Urinary bladder (tissue), 4 donors: ENCODE data around the gene PADI1. TPM values are rescaled to one million over a fixed set of nuclear protein-coding genes. Genes with fewer than 3 reads are reported as not detected.

Source experiments
- DNase-seq: peaks from one replicate; pipeline ENCODE4 v3.0.0-alpha.2; 2015; ENCODE audit errors: extremely low spot score
- H3K27ac ChIP-seq: one replicate; pipeline ENCODE4 v1.5.1; 2013; ENCODE audit warnings: low read depth, mild to moderate bottlenecking, moderate library complexity
- H3K36me3 ChIP-seq: one replicate; pipeline ENCODE4 v1.6.1; 2013; ENCODE audit warnings: mild to moderate bottlenecking, moderate library complexity; ENCODE audit not compliant: insufficient read depth
- H3K4me1 ChIP-seq: one replicate; pipeline ENCODE4 v1.6.1; 2013; ENCODE audit warnings: mild to moderate bottlenecking, moderate library complexity; ENCODE audit not compliant: insufficient read depth
- H3K4me3 ChIP-seq: one replicate; pipeline ENCODE4 v1.5.1; 2013; ENCODE audit warnings: low read depth, low read length
- WGBS: extraction: QIAGEN DNeasy Blood & Tissue Kit; methylation state at CpG from one replicate; pipeline ENCODE4 v1.1.7; 2013; 5-methylcytosine and 5-hydroxymethylcytosine counted together
- polyA plus RNA-seq: library from polyadenylated mRNA; stranded (reverse); fragments of 200-250 nt; gene quantifications from one replicate; pipeline ENCODE4 v1.2.3, GENCODE V29; 2013
- total RNA-seq: library from RNA; depleted of rRNA; stranded (reverse); fragments of >200 nt; gene quantifications from one replicate; pipeline ENCODE4 v1.2.3, GENCODE V29; 2014
- donor health status: healthy with polysubstance abuse.
- donor health status: healthy.

PADI1 gene
- total and polyA plus RNA-seq, 2 donors = 0.16 to 0.18 TPM

DNA sequence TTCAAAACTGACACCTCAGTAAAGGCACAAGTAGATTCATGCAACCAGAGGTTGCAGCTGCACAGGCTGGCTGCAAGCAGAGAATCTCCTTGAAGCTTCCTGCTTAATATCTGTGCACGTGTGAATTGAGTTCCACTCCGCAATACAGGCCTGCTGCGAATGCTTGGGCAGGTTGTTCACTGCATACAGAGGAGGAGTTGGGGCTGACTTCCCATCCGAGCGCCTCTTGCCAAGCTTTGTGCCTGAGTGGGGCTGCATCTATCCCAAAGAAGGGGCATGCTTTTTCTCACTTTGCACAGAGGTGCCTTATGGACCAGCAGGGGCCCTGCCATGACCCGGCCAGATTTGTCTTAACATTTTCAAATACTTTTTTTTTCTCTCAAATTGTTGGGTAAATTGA is 17.9 kb upstream of the PADI1 start:
- Histone ChIP-seq H3K36me3 (no peaks in the 10 kb centered on the region), H3K4me1 (no peaks in the 10 kb centered on the region), H3K27ac (no peak overlapping the region), H3K4me3 (no peak overlapping the region)
- no peak for DNase-seq
- 64% methylated on average over 6 of the region's 6 CpGs for WGBS

DNA sequence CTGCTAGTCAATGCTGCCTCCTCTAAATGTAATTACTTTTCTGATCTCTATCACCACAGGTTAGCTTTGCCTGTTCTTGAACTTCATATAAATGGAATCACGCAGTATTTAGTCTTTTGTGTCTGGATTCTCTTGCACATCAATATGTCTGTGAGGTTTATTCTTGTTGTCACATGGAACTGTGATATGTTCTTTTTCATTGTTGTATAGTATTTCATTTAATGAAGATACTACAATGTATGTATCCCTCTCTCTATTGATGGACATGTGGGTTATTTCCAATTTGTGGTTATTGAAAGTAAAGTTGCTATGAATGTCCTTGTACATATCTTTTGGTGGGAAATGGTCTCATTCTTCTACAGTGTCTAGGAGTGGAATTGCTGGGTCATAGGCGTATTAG is 16.7 kb upstream of the PADI1 start:
- no peak for DNase-seq
- WGBS = 93% methylated on average over 2 of the region's 2 CpGs
- Histone ChIP-seq H3K36me3 (no peaks in the 10 kb centered on the region), H3K4me3 (no peak overlapping the region), H3K4me1 (no peaks in the 10 kb centered on the region), H3K27ac (no peak overlapping the region)

DNA sequence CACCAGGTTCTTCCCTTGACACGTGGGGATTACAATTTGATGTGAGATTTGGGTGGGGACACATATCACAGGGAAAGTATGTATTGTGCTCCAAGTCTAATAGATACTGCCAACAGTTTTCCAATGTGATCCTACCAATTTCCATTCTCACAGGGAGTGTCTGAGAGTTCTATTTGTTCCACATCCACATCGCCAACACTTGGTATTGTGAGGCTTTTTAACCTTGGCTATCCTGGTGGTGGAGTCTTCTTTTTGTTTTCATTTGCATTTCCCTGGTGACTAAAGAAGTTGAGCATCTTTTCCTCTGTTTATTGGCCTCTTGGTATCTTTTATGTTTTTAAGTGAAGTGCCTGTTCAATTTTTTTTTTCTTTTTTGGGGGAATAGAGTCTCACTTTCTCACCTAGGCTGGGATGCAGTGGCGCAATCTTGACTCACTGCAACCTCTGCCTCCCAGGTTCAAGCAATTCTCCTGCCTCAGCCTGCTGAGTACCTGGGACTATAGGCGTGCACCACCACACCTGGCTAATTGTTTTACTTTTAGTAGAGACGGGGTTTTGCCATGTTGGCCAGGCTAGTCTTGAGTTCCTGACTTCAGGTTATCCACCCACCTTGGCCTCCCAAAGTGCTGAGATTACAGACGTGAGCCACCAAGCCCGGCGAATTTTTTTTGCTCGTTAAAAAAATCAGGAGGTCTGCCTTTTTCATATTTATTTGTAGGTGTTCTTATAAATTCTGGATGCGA is 15.9 kb upstream of the PADI1 start:
- H3K36me3 ChIP-seq = no peaks in the 10 kb centered on the region
- no peaks in the 10 kb centered on the region for H3K4me1 ChIP-seq
- WGBS = 94% methylated on average over 10 of the region's 10 CpGs
- no peak overlapping the region for H3K4me3 ChIP-seq
- H3K27ac ChIP-seq = no peak overlapping the region
- DNase-seq = no peak

DNA sequence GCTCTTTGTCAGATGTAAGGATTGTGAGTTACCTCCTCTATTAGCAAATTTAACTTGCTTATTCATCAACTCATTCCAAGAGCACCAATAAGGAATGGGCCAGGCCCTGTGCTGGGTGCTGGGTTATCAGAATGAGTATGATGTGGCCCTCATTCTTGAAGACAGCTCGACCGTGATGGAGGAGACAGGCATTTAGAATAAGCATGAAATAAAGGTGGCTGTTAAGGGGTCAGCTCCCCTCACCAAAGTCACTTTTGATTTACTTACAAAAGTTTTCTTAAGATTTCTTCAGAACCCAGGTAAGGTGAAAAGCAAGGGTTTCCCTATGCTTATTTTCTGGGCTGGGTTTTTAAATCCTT is 15.3 kb upstream of the PADI1 start:
- Histone ChIP-seq H3K36me3 (no peaks in the 10 kb centered on the region), H3K4me1 (no peaks in the 10 kb centered on the region), H3K4me3 (no peak overlapping the region), H3K27ac (no peak overlapping the region)
- no peak for DNase-seq
- WGBS = 89% methylated on average over 2 of the region's 2 CpGs

- no peaks in the 10 kb centered on the region for H3K4me1 ChIP-seq
- no peak overlapping the region for H3K27ac ChIP-seq
- 83% methylated on average over 15 of the region's 15 CpGs for WGBS
- no peak for DNase-seq
- no peak overlapping the region for H3K4me3 ChIP-seq
- H3K36me3 ChIP-seq = no peaks in the 10 kb centered on the region
Observed at GRCh38 chr1:17190010-17190995, 14.6 kb upstream of the PADI1 start.

- H3K36me3 ChIP-seq = no peaks in the 10 kb centered on the region
- no peak overlapping the region for H3K27ac ChIP-seq
- H3K4me3 ChIP-seq = no peak overlapping the region
- H3K4me1 ChIP-seq = no peaks in the 10 kb centered on the region
- 74% methylated on average over 4 of the region's 4 CpGs for WGBS
- no peak for DNase-seq
Observed at GRCh38 chr1:17191990-17192242, 13.0 kb upstream of the PADI1 start.

GRCh38 chr1:17192394-17193221 is 12.3 kb upstream of the PADI1 start:
- no peaks in the 10 kb centered on the region for H3K36me3 ChIP-seq
- no peak for DNase-seq
- no peak overlapping the region for H3K4me3 ChIP-seq
- no peaks in the 10 kb centered on the region for H3K4me1 ChIP-seq
- H3K27ac ChIP-seq = no peak overlapping the region
- WGBS = 77% methylated on average over 13 of the region's 13 CpGs

GRCh38 chr1:17193222-17194132 is 11.5 kb upstream of the PADI1 start:
- H3K4me1 ChIP-seq = no peaks in the 10 kb centered on the region
- 77% methylated on average over 17 of the region's 17 CpGs for WGBS

DNA sequence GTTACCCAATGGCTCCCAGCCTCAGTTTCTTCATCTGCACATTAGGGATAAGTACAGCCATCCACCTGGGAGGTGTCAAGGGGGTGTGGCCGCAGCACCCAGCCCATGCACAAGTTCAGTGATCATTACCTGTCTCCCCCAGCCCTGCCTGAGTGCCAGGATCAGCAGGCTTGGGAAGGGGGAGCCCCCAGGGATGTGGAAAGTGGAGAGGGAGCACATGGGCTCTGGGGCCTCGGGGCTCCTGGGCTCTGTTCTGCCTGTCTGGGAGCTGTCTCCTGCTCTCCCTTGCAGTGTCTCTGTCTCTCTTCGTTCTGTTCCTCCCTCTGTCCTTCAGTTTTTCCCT is 10.8 kb upstream of the PADI1 start:
- Histone ChIP-seq H3K36me3 (no peaks in the 10 kb centered on the region), H3K4me1 (no peaks in the 10 kb centered on the region), H3K27ac (no peak overlapping the region), H3K4me3 (no peak overlapping the region)
- DNase-seq = no peak
- WGBS = 65% methylated on average over 3 of the region's 3 CpGs

More at GRCh38 chr1:17193222-17194132, 11.5 kb upstream of the PADI1 start:
- no peak overlapping the region for H3K27ac ChIP-seq
- DNase-seq = no peak
- no peak overlapping the region for H3K4me3 ChIP-seq
- no peaks in the 10 kb centered on the region for H3K36me3 ChIP-seq

DNA sequence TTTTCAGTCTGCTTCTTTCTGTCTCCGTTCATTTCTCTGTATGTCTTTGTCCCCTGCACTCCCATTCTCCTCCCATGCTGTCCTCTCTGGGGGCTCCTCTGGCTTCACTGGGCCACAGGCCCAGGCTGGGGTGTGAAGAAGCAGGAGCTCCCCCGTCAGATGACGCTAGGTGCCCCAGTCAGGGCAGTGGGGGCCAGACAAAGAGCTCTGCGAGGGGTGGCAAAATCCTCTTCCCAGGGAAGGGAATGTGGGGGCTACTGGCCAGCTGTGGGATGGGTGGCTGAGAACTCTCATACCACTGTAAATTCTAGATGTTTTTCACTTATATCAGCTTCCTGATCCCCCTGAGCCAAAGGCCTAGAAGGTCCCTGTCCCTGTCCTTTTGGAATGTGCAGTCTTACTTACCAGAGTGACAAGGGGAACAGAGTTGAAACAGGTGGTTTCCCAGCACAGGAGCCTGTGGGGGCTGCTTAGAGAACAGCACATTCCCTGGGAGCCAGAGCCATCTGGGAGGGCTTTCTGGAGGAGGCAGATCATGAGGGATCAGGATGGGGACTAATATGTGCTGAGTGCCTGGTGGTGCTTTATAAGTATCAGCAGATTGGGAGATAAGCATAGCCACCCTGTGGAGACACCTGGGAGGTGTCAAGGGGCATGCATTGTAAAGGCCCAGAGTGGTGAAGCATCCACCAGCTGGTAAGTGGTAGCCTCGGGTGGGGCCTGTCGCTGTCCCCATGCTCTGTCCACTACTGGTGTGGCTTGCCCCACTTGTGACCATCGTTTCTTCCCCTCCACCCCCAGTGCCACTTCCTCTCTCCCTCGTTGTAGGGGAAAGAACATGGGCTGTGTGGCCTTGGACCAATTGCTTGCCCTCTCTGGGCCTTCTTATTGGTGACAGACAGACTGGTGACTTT is 10.1 kb upstream of the PADI1 start:
- DNase-seq = no peak
- Histone ChIP-seq H3K4me3 (no peak overlapping the region), H3K27ac (no peak overlapping the region), H3K4me1 (no peaks in the 10 kb centered on the region), H3K36me3 (no peaks in the 10 kb centered on the region)
- WGBS = 74% methylated on average over 8 of the region's 8 CpGs

DNA sequence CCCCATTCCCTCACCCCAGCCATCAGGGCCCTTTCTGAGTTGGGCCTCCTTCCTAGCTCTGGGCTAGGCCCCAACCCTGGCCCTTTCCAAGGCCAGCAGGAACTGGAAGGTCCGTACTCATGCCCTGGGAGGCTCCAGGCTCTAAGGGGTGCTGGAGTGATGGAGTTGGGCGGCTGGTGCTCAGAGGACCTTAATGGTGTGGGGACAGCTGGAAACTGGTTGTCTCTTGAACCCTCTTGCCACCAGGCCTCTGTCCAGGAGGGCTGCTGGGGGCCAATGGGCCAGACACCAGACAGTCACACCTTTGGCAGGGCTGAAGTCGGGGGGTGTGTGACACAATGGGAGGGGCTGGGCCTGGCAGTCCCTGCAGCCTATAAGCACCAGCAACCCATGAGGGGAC is 9.2 kb upstream of the PADI1 start:
- DNase-seq = no peak
- WGBS = 88% methylated on average over 3 of the region's 3 CpGs

DNA sequence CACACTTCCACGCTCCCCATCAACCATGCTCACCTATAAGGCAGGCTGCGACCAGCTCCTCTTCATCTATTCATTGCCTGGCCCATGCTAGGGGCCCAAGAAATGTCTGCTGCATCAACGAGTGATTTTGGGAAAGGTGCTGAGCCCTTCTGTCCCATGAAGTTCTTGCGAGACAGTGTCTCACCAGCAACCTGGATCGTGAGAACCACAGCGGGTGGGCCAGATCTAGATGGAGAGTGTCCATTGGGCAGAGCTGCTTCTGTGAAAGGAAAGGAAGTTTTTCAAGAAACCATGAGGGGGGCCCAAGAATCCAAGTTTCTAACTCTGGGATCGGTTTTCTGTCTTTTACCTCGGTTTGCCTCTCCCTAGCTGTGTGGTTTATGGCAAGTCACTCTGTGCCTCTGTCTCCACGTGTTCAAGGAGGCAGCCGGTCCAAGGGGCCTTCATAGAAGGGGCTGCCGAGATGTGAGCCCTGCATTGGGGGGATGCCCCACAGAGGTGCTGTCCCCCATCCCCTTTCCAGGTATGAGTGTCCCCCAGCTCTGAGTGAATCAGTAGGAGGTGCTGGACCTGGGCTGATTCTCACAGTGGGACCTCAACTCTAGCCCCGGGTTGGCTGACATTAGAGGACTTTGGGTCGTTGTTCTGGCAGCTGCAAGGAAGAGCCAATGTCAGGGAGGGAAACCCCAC is 8.3 kb upstream of the PADI1 start:
- H3K27ac ChIP-seq = no peak overlapping the region
- DNase-seq = no peak
- H3K4me1 ChIP-seq = no peaks in the 10 kb centered on the region
- no peak overlapping the region for H3K4me3 ChIP-seq
- 89% methylated on average over 13 of the region's 13 CpGs for WGBS
- H3K36me3 ChIP-seq = no peaks in the 10 kb centered on the region

More for the DNA sequence above, 9.2 kb upstream of the PADI1 start:
- H3K36me3 ChIP-seq = no peaks in the 10 kb centered on the region
- no peak overlapping the region for H3K27ac ChIP-seq
- no peak overlapping the region for H3K4me3 ChIP-seq
- H3K4me1 ChIP-seq = no peaks in the 10 kb centered on the region
